ENCODE data around the gene SV2C.

The SV2C gene

GRCh38 chr5:76388791-76389512, 305.8 kb downstream of the SV2C start:
- no peak for TF ChIP-seq CTCF (IDR thresholded peaks at IDR 0.05; ENCODE audit: low read depth, low read length)
- no peak overlapping the region for H3K4me3 ChIP-seq (ENCODE audit: low read depth, low read length)

- TF ChIP-seq CTCF (IDR thresholded peaks at IDR 0.05; ENCODE audit: low read depth, low read length) = no peak
- H3K4me3 ChIP-seq (ENCODE audit: low read depth, low read length) = no peak overlapping the region
Measured at GRCh38 chr5:76389513-76390154, 306.5 kb downstream of the SV2C start.

GRCh38 chr5:76391014-76391413, 307.8 kb downstream of the SV2C start:
- no peak for TF ChIP-seq CTCF (IDR thresholded peaks at IDR 0.05; ENCODE audit: low read depth, low read length)
- H3K4me3 ChIP-seq (ENCODE audit: low read depth, low read length) = no peak overlapping the region

- no peak for TF ChIP-seq CTCF (IDR thresholded peaks at IDR 0.05; ENCODE audit: low read depth, low read length)
Measured at GRCh38 chr5:76393035-76393680, 310.0 kb downstream of the SV2C start.

GRCh38 chr5:76397200-76397599, 314.0 kb downstream of the SV2C start:
- no peak for TF ChIP-seq CTCF (IDR thresholded peaks at IDR 0.05; ENCODE audit: low read depth, low read length)
- H3K4me3 ChIP-seq (ENCODE audit: low read depth, low read length) = no peak overlapping the region

More at GRCh38 chr5:76393035-76393680, 310.0 kb downstream of the SV2C start:
- no peak overlapping the region for H3K4me3 ChIP-seq (ENCODE audit: low read depth, low read length)

- TF ChIP-seq CTCF (IDR thresholded peaks at IDR 0.05; ENCODE audit: low read depth, low read length) = no peak
- H3K4me3 ChIP-seq (ENCODE audit: low read depth, low read length) = no peak overlapping the region
Measured at GRCh38 chr5:76399268-76399667, 316.1 kb downstream of the SV2C start.

GRCh38 chr5:76400466-76400865, 317.3 kb downstream of the SV2C start:
- H3K4me3 ChIP-seq (ENCODE audit: low read depth, low read length) = no peak overlapping the region
- no peak for TF ChIP-seq CTCF (IDR thresholded peaks at IDR 0.05; ENCODE audit: low read depth, low read length)
